Pancreas (tissue), 10 donors: ENCODE data around the gene PGM1. TPM values are rescaled to one million over a fixed set of nuclear protein-coding genes. Genes with fewer than 3 reads are reported as not detected.

ENCODE experiments used
- ATAC-seq, 4 donors: fragments of 200-7000 bp; cut with Tn5 transposase; one replicate each; pipeline versions ENCODE4 v1.8.0 to v1.9.1; 2020; ENCODE audit warnings: mild to moderate bottlenecking in 4 of 4, moderate library complexity in 4 of 4
- DNase-seq, 6 donors: peaks; one replicate each; pipeline ENCODE4 v3.0.0-alpha.2; 2020
- FAIRE-seq: peaks from 2 replicates; lab custom pipeline; 2012; peaks lifted over from hg19 to GRCh38; lab: Jason Lieb, UNC
- H3K27ac ChIP-seq, 4 donors: fragments of 200-600 bp; sonication (generic); 1 replicate in 3 of 4; 2 replicates in 1 of 4; pipeline versions ENCODE4 v1.5.0 to v1.8.0; 2020
- H3K27me3 ChIP-seq, 4 donors: fragments of 200-600 bp; one replicate each; pipeline ENCODE4 v1.8.0; 2021
- H3K36me3 ChIP-seq, 3 donors: fragments of 200-600 bp; sonication (generic) in 1 of 3; one replicate each; pipeline versions ENCODE4 v1.5.0 to v1.8.0; 2020 to 2021
- H3K4me1 ChIP-seq, 3 donors: fragments of 200-600 bp; one replicate each; pipeline ENCODE4 v1.8.0; 2021
- H3K4me3 ChIP-seq, 4 donors: fragments of 200-600 bp; sonication (generic) in 2 of 4; one replicate each; pipeline versions ENCODE4 v1.5.0 to v1.8.0; 2020 to 2021
- H3K9me3 ChIP-seq, 4 donors: fragments of 200-600 bp; one replicate each; pipeline ENCODE4 v1.8.0; 2021
- WGBS, 2 donors: extraction: QIAGEN DNeasy Blood & Tissue Kit; methylation state at CpG; one replicate each; pipeline ENCODE4 v1.1.7; 2013; 5-methylcytosine and 5-hydroxymethylcytosine counted together
- intact Hi-C, 3 donors: fragments of 100-400 bp; cut with DNase I; formaldehyde crosslinking; loops; one replicate each; pipeline versions ENCODE4 v1.11.1 to v1.14.2; 2022
- polyA plus RNA-seq, 2 donors: library from polyadenylated mRNA; stranded (reverse); fragments of 200-250 nt; gene quantifications; one replicate each; pipeline ENCODE4 v1.2.3, GENCODE V29; 2013
- total RNA-seq, 6 donors: library from RNA; stranded (reverse); fragmentation: NEBNext Ultra II Directional in 4 of 6; extraction: Animal tissue kit (Norgen Biotek cat#: 25700) in 4 of 6; gene quantifications; one replicate each; pipeline versions ENCODE4 v1.2.1 to v1.2.4, GENCODE V29; 2021 to 2023
- TF ChIP-seq, protein P1 (sequence below), 4 donors: fragments of 200-600 bp; sonication (generic) in 3 of 4; IDR thresholded peaks; one replicate each; pipeline versions ENCODE4 v1.5.0 to v1.8.0; 2021; ENCODE audit warnings: antibody characterized with exemption in 4 of 4
- donor health status: healthy with polysubstance abuse.
- donor health status: DM: no; HTN: no; CAD: no; lungs with moderate emphysema.
- donor health status: DM: no; HTN: no; CAD: no.
- donor health status: control.
- donor health status: control.
- donor health status: Bipolar disorder and iron deficiency.
- donor health status: DM: yes; HTN: yes; CAD: no.
- donor health status: DM: no; HTN: no; CAD: no.
- donor health status: DM: no; HTN: no; CAD: no.
- donor health status: DM: yes; HTN: yes; CAD: no.

PGM1 gene
- total and polyA plus RNA-seq, 8 donors = 19.8 to 106 (median 63.5) TPM

DNA sequence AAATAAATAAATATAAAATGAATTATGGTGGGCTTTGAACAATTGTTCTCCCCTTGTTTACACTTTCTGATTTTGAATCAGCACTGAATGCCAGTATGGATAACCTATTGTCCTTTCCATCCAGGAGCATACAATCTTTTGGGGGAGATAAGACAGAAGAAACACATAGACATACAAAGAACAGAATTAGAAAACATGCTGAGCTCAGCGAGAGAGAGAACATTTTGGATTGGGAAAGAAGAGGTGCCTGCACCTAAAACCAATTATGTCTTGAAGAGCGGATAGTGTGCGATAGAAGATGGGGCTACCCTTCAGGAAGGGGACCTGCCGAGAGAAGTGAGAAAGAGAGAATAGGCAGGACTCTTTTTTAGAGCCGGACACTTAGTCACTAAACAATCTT is 6.6 kb downstream of the PGM1 start:
- Histone ChIP-seq H3K4me1 (peaks cover 0 to 9% (median 6%) of the 10 kb centered on the region in 3 donors), H3K36me3 (no peaks in the 10 kb centered on the region), H3K4me3 (no peak overlapping the region), H3K27ac (no peak overlapping the region), H3K9me3 (no peaks in the 10 kb centered on the region), H3K27me3 (no peaks in the 10 kb centered on the region)
- FAIRE-seq (no peak), ATAC-seq (no peak), DNase-seq (no peak)
- TF ChIP-seq, protein P1, sequence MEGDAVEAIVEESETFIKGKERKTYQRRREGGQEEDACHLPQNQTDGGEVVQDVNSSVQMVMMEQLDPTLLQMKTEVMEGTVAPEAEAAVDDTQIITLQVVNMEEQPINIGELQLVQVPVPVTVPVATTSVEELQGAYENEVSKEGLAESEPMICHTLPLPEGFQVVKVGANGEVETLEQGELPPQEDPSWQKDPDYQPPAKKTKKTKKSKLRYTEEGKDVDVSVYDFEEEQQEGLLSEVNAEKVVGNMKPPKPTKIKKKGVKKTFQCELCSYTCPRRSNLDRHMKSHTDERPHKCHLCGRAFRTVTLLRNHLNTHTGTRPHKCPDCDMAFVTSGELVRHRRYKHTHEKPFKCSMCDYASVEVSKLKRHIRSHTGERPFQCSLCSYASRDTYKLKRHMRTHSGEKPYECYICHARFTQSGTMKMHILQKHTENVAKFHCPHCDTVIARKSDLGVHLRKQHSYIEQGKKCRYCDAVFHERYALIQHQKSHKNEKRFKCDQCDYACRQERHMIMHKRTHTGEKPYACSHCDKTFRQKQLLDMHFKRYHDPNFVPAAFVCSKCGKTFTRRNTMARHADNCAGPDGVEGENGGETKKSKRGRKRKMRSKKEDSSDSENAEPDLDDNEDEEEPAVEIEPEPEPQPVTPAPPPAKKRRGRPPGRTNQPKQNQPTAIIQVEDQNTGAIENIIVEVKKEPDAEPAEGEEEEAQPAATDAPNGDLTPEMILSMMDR (IDR thresholded peaks at IDR 0.05) = no peak
- intact Hi-C loops = no loop called here
- 90 to 91% methylated on average over 5 of the region's 5 CpGs for WGBS, 2 donors

DNA sequence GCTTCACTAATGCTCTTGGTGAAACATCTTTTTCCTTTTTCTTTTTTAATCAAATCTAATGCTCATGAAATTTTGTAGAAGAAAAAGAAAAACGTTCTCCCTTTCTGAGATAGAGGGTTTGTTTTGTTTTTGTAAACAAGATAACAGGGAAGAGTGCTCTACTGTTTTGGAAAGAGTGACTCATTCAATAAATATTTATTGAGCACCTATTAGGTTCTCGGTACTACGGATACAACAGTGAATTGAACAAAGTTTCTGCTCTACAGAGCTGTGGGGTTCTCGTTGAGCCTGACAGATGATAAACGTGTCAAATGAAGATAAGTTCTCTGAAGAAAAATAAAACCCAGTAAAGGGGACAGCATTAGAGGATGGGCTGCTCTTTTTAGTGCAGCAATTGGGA is 7.0 kb downstream of the PGM1 start:
- DNase-seq (no peak), ATAC-seq (peak in 2 of 4 donors; percentile 26 to 46), FAIRE-seq (no peak)
- no peaks in the 10 kb centered on the region for H3K36me3 ChIP-seq
- TF ChIP-seq, protein P1 (IDR thresholded peaks at IDR 0.05) = no peak
- no peaks in the 10 kb centered on the region for H3K27me3 ChIP-seq
- H3K4me1 ChIP-seq = peaks cover 0 to 6% (median 6%) of the 10 kb centered on the region in 3 donors
- no peaks in the 10 kb centered on the region for H3K9me3 ChIP-seq
- intact Hi-C loops = no loop called here
- H3K27ac ChIP-seq = no peak overlapping the region
- no peak overlapping the region for H3K4me3 ChIP-seq
- WGBS, 2 donors = 15 to 17% methylated on average over 5 of the region's 5 CpGs

DNA sequence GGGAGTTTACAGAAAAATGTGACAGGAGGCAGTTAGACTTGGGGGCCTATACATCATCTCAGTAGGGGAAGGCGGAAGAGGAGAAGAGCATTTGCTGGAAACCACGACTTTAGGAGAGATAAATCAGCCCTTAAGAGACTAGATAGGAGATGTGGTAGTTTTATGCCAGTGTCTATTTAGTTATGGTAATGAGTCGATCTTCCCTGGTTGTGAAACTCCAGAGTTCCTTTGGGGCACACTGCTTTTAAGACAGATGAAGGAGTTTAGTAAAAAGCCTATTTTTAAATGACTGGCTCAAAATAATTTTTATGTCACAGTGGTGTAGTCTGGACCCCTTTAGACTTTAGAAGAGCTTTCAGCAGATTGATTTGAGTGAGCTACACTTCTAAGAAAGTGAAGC is 7.8 kb downstream of the PGM1 start:
- WGBS, 2 donors = 84 to 90% methylated on average over 3 of the region's 3 CpGs
- H3K27ac ChIP-seq = no peak overlapping the region
- FAIRE-seq (no peak), DNase-seq (no peak), ATAC-seq (no peak)
- no peaks in the 10 kb centered on the region for H3K27me3 ChIP-seq
- H3K4me1 ChIP-seq = peaks cover 0 to 6% (median 5%) of the 10 kb centered on the region in 3 donors
- intact Hi-C loops = no loop called here
- no peaks in the 10 kb centered on the region for H3K9me3 ChIP-seq
- TF ChIP-seq, protein P1 (IDR thresholded peaks at IDR 0.05) = no peak
- no peak overlapping the region for H3K4me3 ChIP-seq
- no peaks in the 10 kb centered on the region for H3K36me3 ChIP-seq

DNA sequence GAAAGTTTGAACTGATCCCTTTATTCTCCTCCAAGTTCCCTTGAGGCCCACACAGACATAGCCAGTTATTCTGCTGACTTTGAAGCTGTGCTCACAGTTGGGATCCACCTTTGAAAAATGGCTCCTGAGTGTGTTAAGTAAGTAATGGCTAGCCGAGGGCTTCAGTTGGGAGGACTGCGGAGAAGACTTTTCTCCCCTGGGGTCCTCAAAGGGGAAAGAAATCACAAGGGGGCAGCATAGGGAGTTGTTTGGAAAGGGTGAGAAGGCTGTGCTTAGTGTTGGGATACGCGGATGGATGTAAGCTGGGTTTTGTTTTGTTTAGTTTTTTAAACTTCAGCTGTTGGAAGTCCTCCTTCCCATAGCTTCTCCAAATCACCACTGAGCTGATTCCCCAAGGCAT is 8.3 kb downstream of the PGM1 start:
- WGBS, 2 donors = 82 to 98% methylated on average over 4 of the region's 4 CpGs
- no peak for ATAC-seq
- no peak for FAIRE-seq

DNA sequence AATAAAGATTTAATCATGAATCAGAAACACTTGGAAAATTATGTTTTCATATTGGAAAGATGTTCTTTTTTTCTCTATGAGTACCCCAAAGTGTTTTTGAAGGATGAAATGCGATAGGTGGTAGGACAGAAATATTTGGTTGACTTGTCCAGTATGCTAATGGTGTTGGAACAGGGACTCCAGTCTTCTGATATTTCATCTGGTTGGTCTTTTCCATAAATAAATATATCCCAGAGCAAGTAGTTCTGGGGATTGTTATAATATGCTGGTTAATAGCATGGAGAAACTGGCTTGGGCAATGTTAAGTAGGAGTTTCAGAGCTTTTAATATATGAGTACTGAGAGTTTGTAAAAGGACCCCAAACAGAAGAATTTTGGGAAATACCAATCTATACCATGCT is 8.7 kb downstream of the PGM1 start:
- TF ChIP-seq, protein P1 (IDR thresholded peaks at IDR 0.05) = no peak
- DNase-seq (no peak), FAIRE-seq (no peak), ATAC-seq (no peak)
- peaks cover 0 to under 1% (median 0%) of the 10 kb centered on the region in 3 donors for H3K4me1 ChIP-seq
- WGBS, 2 donors = 91 to 98% methylated on average over 1 of the region's 1 CpG
- intact Hi-C loops = no loop called here
- H3K27me3 ChIP-seq = no peaks in the 10 kb centered on the region
- no peaks in the 10 kb centered on the region for H3K36me3 ChIP-seq
- no peak overlapping the region for H3K4me3 ChIP-seq
- H3K9me3 ChIP-seq = no peaks in the 10 kb centered on the region
- H3K27ac ChIP-seq = no peak overlapping the region

More for the DNA sequence above, 8.3 kb downstream of the PGM1 start:
- intact Hi-C loops = no loop called here
- Histone ChIP-seq H3K4me1 (peaks cover 0 to 5% (median 2%) of the 10 kb centered on the region in 3 donors), H3K36me3 (no peaks in the 10 kb centered on the region), H3K27me3 (no peaks in the 10 kb centered on the region), H3K9me3 (no peaks in the 10 kb centered on the region), H3K27ac (no peak overlapping the region), H3K4me3 (no peak overlapping the region)
- TF ChIP-seq, protein P1 (IDR thresholded peaks at IDR 0.05) = no peak
- no peak for DNase-seq
